Lung microvascular endothelial cell (primary cell): ENCODE measurements around the gene MALT1. TPM values are rescaled to one million over a fixed set of nuclear protein-coding genes. Genes with fewer than 3 reads are reported as not detected.
"Not testable (repeated sequence)": the region's sequence is repeated elsewhere in the genome, so short reads cannot be mapped to it uniquely, and the experiment has no call there.

Experiments used
- DNase-seq, 2 donors: peaks; one replicate each; pipeline versions ENCODE4 v3.0.0 to v3.0.0-alpha.2; 2010; ENCODE audit warnings: low read depth in 2 of 2
- total RNA-seq: library from RNA; depleted of rRNA; stranded (reverse); fragments of >200 nt; gene quantifications from 2 replicates; pipeline ENCODE4 v1.2.1, GENCODE V29; 2014

MALT1 gene
- total RNA-seq, 1 donor from 2014 or later, result 19.4 TPM

GRCh38 chr18:58770601-58771000 lies 99.3 kb downstream of the MALT1 start:
- DNase-seq, result peak in 1 of 2 donors; percentile 14

GRCh38 chr18:58772161-58772560 lies 100.9 kb downstream of the MALT1 start:
- no peak for DNase-seq

- DNase-seq, result peak; percentile 24 to 35
Observed at GRCh38 chr18:58776084-58776483, 104.8 kb downstream of the MALT1 start.

- not testable (repeated sequence) for DNase-seq
Observed at GRCh38 chr18:58776541-58776940, 105.3 kb downstream of the MALT1 start.

GRCh38 chr18:58777471-58777870 lies 106.2 kb downstream of the MALT1 start:
- DNase-seq, result no peak

GRCh38 chr18:58779529-58779928 lies 108.3 kb downstream of the MALT1 start:
- DNase-seq, result no peak

- no peak for DNase-seq
Observed at GRCh38 chr18:58780045-58780444, 108.8 kb downstream of the MALT1 start.

GRCh38 chr18:58781627-58782194 lies 110.4 kb downstream of the MALT1 start:
- peak; percentile 88 to 91 for DNase-seq

- peak; percentile 43 to 53 for DNase-seq
Observed at GRCh38 chr18:58784601-58785137, 113.4 kb downstream of the MALT1 start.

- DNase-seq, result peak; percentile 40 to 67
Observed at GRCh38 chr18:58785171-58785805, 114.0 kb downstream of the MALT1 start.

- no peak for DNase-seq
Observed at GRCh38 chr18:58785870-58786269, 114.6 kb downstream of the MALT1 start.

GRCh38 chr18:58787536-58788149 lies 116.4 kb downstream of the MALT1 start:
- no peak for DNase-seq

GRCh38 chr18:58788470-58788869 lies 117.2 kb downstream of the MALT1 start:
- DNase-seq, result no peak

GRCh38 chr18:58788971-58789875 lies 118.0 kb downstream of the MALT1 start:
- DNase-seq, result peak; percentile 55 to 95

- DNase-seq, result peak; percentile 22 to 49
Observed at GRCh38 chr18:58789876-58790240, 118.6 kb downstream of the MALT1 start.

GRCh38 chr18:58792086-58792485 lies 120.8 kb downstream of the MALT1 start:
- DNase-seq, result no peak

GRCh38 chr18:58793361-58793760 lies 122.1 kb downstream of the MALT1 start:
- no peak for DNase-seq

- no peak for DNase-seq
Observed at GRCh38 chr18:58796220-58796619, 125.0 kb downstream of the MALT1 start.

GRCh38 chr18:58800582-58800981 lies 129.3 kb downstream of the MALT1 start:
- DNase-seq, result no peak

GRCh38 chr18:58802959-58803358 lies 131.7 kb downstream of the MALT1 start:
- DNase-seq, result no peak

- DNase-seq, result no peak
Observed at GRCh38 chr18:58803978-58804377, 132.7 kb downstream of the MALT1 start.
